WTC11 (cell line): Measurements from ENCODE around the gene TNFRSF4. TPM values are rescaled to one million over a fixed set of nuclear protein-coding genes. Genes with fewer than 3 reads are reported as not detected.

ENCODE experiments used
- ATAC-seq: fragments of 200-7000 bp; cut with Tn5 transposase; 2 replicates; pipeline ENCODE4 v1.10.0; 2021; ENCODE audit warnings: mild to moderate bottlenecking, moderate library complexity
- CTCF ChIA-PET: fragments of 300-600 bp; sonication (Branson Sonifier 250); formaldehyde crosslinking; loops from one replicate; lab custom pipeline; 2021; ENCODE audit warnings: antibody characterized with exemption; lab: Charles Lee
- POLR2A ChIA-PET: fragments of 350-600 bp; sonication (Branson Sonifier 250); formaldehyde crosslinking; loops from one replicate; lab custom pipeline; 2021; ENCODE audit warnings: antibody characterized with exemption; lab: Charles Lee
- DNase-seq: peaks from one replicate; pipeline ENCODE4 v3.0.0; 2021; ENCODE audit warnings: low spot score
- H3K27ac Mint-ChIP-seq: 2 replicates; pipeline ENCODE4 v1.8.0; 2021; ENCODE audit warnings: mixed read lengths
- H3K27me3 Mint-ChIP-seq: 2 replicates; pipeline ENCODE4 v1.8.0; 2021; ENCODE audit warnings: low read depth, mild to moderate bottlenecking, moderate library complexity, mixed read lengths
- H3K36me3 Mint-ChIP-seq: 2 replicates; pipeline ENCODE4 v1.8.0; 2021; ENCODE audit warnings: mixed read lengths
- H3K4me1 Mint-ChIP-seq: 2 replicates; pipeline ENCODE4 v1.8.0; 2022; ENCODE audit warnings: mixed read lengths
- H3K4me3 Mint-ChIP-seq: 2 replicates; pipeline ENCODE4 v1.8.0; 2021; ENCODE audit warnings: mild to moderate bottlenecking, moderate library complexity, mixed read lengths
- H3K9me3 Mint-ChIP-seq: 2 replicates; pipeline ENCODE4 v1.8.0; 2021; ENCODE audit warnings: mixed read lengths
- FOXJ3 ChIP-seq: sonication (generic); formaldehyde crosslinking; IDR thresholded peaks from 2 replicates; pipeline ENCODE4 v1.9.0; 2021; ENCODE audit warnings: missing genetic modification reagents, mild to moderate bottlenecking, borderline replicate concordance
- HMGA2 ChIP-seq: fragments of 250-450 bp; sonication (Bioruptor Pico); IDR thresholded peaks from 2 replicates; pipeline ENCODE4 v1.4.0; 2021; ENCODE audit warnings: mild to moderate bottlenecking, moderate library complexity
- KAT7 ChIP-seq: sonication (generic); formaldehyde crosslinking; IDR thresholded peaks from 2 replicates; pipeline ENCODE4 v1.8.1; 2023; ENCODE audit warnings: missing genetic modification reagents, mild to moderate bottlenecking, borderline replicate concordance
- NFATC4 ChIP-seq: fragments of 250-450 bp; sonication (Bioruptor Pico); IDR thresholded peaks from 2 replicates; pipeline ENCODE4 v1.9.0; 2021; ENCODE audit warnings: mild to moderate bottlenecking
- SMAD3 ChIP-seq: sonication (generic); formaldehyde crosslinking; IDR thresholded peaks from 2 replicates; pipeline ENCODE4 v1.8.0; 2022; ENCODE audit warnings: missing genetic modification reagents, mild to moderate bottlenecking, borderline replicate concordance
- TP53 ChIP-seq: sonication (generic); formaldehyde crosslinking; IDR thresholded peaks from 2 replicates; pipeline ENCODE4 v1.8.1; 2023; ENCODE audit warnings: mild to moderate bottlenecking, missing genetic modification reagents
- ZNF219 ChIP-seq: sonication (generic); formaldehyde crosslinking; IDR thresholded peaks from 2 replicates; pipeline ENCODE4 v1.8.0; 2023; ENCODE audit warnings: missing genetic modification reagents, mild to moderate bottlenecking, borderline replicate concordance
- ZNF671 ChIP-seq: fragments of 250-450 bp; sonication (Bioruptor Pico); IDR thresholded peaks from 2 replicates; pipeline ENCODE4 v1.8.0; 2021; ENCODE audit warnings: mild to moderate bottlenecking
- total RNA-seq: library from RNA; stranded (reverse); gene quantifications from 3 replicates; pipeline ENCODE4 v1.2.3, GENCODE V29; 2021
- TF ChIP-seq, protein P1 (sequence below): sonication (generic); formaldehyde crosslinking; IDR thresholded peaks from 2 replicates; pipeline ENCODE4 v1.8.0; 2022; ENCODE audit warnings: mild to moderate bottlenecking, missing genetic modification reagents
- TF ChIP-seq, protein P2 (sequence below): sonication (generic); formaldehyde crosslinking; IDR thresholded peaks from 2 replicates; pipeline ENCODE4 v1.8.1; 2023; ENCODE audit warnings: mild to moderate bottlenecking, moderate library complexity, missing genetic modification reagents
- TF ChIP-seq, protein P3 (sequence below): fragments of 250-450 bp; sonication (Bioruptor Pico); IDR thresholded peaks from 2 replicates; pipeline ENCODE4 v1.9.0; 2021; ENCODE audit warnings: mild to moderate bottlenecking
- TF ChIP-seq, protein P4 (sequence below): fragments of 200-600 bp; IDR thresholded peaks from 2 replicates; pipeline ENCODE4 v1.8.0; 2022; ENCODE audit warnings: antibody characterized with exemption
- TF ChIP-seq, protein P5 (sequence below): sonication (generic); formaldehyde crosslinking; IDR thresholded peaks from 2 replicates; pipeline ENCODE4 v1.8.1; 2022; ENCODE audit warnings: low read depth, mild to moderate bottlenecking, moderate library complexity, missing genetic modification reagents, borderline replicate concordance
- TF ChIP-seq, protein P6 (sequence below): sonication (generic); formaldehyde crosslinking; IDR thresholded peaks from 2 replicates; pipeline ENCODE4 v1.8.0; 2022; ENCODE audit warnings: mild to moderate bottlenecking, missing genetic modification reagents
- TF ChIP-seq, protein P7 (sequence below): sonication (generic); formaldehyde crosslinking; IDR thresholded peaks from 2 replicates; pipeline ENCODE4 v1.8.0; 2023; ENCODE audit warnings: missing genetic modification reagents, mild to moderate bottlenecking, borderline replicate concordance
- TF ChIP-seq, protein P8 (sequence below): fragments of 250-450 bp; sonication (Bioruptor Pico); IDR thresholded peaks from 2 replicates; pipeline ENCODE4 v1.9.0; 2021; ENCODE audit warnings: mild to moderate bottlenecking, borderline replicate concordance

Gene TNFRSF4
- total RNA-seq, 1 experiment from 2014 or later, result 0.33 TPM

DNA sequence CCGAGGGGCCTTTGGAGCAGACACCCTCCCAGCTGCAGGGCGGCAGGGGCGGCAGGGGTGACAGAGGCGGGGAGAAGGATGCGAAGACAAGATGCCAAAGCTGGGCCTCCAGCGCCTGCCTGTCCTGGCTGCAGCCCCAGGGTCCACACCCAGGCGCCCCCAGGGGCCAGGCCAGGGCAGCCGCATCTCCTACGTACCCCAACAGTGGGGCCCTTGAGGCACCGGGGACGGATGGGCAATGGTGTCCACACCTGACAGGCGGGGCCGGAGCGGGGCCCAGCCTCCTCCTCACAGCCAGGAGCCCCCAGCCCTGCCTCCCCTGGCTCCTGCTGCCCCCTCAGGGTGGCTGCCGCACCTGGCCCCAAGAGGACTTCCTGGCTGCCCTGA lies 25.3 kb upstream of the TNFRSF4 start (continued):
- TF ChIP-seq, protein P1, sequence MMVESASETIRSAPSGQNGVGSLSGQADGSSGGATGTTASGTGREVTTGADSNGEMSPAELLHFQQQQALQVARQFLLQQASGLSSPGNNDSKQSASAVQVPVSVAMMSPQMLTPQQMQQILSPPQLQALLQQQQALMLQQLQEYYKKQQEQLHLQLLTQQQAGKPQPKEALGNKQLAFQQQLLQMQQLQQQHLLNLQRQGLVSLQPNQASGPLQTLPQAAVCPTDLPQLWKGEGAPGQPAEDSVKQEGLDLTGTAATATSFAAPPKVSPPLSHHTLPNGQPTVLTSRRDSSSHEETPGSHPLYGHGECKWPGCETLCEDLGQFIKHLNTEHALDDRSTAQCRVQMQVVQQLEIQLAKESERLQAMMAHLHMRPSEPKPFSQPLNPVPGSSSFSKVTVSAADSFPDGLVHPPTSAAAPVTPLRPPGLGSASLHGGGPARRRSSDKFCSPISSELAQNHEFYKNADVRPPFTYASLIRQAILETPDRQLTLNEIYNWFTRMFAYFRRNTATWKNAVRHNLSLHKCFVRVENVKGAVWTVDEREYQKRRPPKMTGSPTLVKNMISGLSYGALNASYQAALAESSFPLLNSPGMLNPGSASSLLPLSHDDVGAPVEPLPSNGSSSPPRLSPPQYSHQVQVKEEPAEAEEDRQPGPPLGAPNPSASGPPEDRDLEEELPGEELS (CRISPR knock-in tag), result no peak
- TF ChIP-seq HMGA2, result no peak

DNA sequence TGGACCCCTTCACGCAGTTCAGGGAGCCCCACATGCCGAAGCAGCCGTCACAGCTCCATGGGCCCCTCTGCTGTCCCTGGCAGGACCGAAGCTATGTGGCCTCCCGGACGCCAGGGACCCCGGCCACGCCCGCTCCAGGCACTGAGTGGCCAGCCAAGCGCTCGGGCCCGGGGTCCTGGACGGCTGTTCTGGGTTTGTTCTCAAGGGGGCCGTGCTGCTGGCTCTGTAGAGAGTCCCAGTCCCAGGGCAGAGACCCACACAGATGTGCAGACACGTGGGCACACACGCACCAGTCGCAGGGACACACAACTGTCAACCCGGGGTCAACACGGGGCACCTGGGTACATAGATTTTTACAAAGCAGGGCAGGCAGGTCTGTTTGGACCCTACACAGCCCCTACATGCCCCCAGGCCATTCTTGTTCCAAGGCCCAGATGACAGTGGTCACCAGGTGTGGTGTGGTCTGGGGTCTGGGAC lies 24.8 kb upstream of the TNFRSF4 start:
- Mint-ChIP-seq H3K36me3 (peaks cover under 1% of the 10 kb centered on the region; the same call in 1 of the 2 replicates), H3K27me3 (no peaks in the 10 kb centered on the region), H3K9me3 (no peaks in the 10 kb centered on the region), H3K4me1 (no peaks in the 10 kb centered on the region), H3K4me3 (no peak overlapping the region), H3K27ac (no peak overlapping the region)
- no peak for DNase-seq
- TF ChIP-seq SMAD3 (CRISPR knock-in tag) (no peak), FOXJ3 (no peak), ZNF671 (CRISPR knock-in tag) (no peak), NFATC4 (CRISPR knock-in tag) (no peak), ZNF219 (CRISPR knock-in tag) (no peak), KAT7 (CRISPR knock-in tag) (no peak), TP53 (CRISPR knock-in tag) (no peak)
- TF ChIP-seq, protein P2, sequence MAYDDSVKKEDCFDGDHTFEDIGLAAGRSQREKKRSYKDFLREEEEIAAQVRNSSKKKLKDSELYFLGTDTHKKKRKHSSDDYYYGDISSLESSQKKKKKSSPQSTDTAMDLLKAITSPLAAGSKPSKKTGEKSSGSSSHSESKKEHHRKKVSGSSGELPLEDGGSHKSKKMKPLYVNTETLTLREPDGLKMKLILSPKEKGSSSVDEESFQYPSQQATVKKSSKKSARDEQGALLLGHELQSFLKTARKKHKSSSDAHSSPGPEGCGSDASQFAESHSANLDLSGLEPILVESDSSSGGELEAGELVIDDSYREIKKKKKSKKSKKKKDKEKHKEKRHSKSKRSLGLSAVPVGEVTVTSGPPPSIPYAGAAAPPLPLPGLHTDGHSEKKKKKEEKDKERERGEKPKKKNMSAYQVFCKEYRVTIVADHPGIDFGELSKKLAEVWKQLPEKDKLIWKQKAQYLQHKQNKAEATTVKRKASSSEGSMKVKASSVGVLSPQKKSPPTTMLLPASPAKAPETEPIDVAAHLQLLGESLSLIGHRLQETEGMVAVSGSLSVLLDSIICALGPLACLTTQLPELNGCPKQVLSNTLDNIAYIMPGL (CRISPR knock-in tag), result no peak
- TF ChIP-seq, protein P3, sequence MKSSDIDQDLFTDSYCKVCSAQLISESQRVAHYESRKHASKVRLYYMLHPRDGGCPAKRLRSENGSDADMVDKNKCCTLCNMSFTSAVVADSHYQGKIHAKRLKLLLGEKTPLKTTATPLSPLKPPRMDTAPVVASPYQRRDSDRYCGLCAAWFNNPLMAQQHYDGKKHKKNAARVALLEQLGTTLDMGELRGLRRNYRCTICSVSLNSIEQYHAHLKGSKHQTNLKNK, result no peak
- TF ChIP-seq, protein P4, sequence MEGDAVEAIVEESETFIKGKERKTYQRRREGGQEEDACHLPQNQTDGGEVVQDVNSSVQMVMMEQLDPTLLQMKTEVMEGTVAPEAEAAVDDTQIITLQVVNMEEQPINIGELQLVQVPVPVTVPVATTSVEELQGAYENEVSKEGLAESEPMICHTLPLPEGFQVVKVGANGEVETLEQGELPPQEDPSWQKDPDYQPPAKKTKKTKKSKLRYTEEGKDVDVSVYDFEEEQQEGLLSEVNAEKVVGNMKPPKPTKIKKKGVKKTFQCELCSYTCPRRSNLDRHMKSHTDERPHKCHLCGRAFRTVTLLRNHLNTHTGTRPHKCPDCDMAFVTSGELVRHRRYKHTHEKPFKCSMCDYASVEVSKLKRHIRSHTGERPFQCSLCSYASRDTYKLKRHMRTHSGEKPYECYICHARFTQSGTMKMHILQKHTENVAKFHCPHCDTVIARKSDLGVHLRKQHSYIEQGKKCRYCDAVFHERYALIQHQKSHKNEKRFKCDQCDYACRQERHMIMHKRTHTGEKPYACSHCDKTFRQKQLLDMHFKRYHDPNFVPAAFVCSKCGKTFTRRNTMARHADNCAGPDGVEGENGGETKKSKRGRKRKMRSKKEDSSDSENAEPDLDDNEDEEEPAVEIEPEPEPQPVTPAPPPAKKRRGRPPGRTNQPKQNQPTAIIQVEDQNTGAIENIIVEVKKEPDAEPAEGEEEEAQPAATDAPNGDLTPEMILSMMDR, result no peak
- TF ChIP-seq, protein P5, sequence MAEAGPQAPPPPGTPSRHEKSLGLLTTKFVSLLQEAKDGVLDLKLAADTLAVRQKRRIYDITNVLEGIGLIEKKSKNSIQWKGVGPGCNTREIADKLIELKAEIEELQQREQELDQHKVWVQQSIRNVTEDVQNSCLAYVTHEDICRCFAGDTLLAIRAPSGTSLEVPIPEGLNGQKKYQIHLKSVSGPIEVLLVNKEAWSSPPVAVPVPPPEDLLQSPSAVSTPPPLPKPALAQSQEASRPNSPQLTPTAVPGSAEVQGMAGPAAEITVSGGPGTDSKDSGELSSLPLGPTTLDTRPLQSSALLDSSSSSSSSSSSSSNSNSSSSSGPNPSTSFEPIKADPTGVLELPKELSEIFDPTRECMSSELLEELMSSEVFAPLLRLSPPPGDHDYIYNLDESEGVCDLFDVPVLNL (CRISPR knock-in tag), result no peak
- TF ChIP-seq, protein P6, sequence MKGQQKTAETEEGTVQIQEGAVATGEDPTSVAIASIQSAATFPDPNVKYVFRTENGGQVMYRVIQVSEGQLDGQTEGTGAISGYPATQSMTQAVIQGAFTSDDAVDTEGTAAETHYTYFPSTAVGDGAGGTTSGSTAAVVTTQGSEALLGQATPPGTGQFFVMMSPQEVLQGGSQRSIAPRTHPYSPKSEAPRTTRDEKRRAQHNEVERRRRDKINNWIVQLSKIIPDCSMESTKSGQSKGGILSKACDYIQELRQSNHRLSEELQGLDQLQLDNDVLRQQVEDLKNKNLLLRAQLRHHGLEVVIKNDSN (CRISPR knock-in tag), result no peak
- TF ChIP-seq, protein P7, sequence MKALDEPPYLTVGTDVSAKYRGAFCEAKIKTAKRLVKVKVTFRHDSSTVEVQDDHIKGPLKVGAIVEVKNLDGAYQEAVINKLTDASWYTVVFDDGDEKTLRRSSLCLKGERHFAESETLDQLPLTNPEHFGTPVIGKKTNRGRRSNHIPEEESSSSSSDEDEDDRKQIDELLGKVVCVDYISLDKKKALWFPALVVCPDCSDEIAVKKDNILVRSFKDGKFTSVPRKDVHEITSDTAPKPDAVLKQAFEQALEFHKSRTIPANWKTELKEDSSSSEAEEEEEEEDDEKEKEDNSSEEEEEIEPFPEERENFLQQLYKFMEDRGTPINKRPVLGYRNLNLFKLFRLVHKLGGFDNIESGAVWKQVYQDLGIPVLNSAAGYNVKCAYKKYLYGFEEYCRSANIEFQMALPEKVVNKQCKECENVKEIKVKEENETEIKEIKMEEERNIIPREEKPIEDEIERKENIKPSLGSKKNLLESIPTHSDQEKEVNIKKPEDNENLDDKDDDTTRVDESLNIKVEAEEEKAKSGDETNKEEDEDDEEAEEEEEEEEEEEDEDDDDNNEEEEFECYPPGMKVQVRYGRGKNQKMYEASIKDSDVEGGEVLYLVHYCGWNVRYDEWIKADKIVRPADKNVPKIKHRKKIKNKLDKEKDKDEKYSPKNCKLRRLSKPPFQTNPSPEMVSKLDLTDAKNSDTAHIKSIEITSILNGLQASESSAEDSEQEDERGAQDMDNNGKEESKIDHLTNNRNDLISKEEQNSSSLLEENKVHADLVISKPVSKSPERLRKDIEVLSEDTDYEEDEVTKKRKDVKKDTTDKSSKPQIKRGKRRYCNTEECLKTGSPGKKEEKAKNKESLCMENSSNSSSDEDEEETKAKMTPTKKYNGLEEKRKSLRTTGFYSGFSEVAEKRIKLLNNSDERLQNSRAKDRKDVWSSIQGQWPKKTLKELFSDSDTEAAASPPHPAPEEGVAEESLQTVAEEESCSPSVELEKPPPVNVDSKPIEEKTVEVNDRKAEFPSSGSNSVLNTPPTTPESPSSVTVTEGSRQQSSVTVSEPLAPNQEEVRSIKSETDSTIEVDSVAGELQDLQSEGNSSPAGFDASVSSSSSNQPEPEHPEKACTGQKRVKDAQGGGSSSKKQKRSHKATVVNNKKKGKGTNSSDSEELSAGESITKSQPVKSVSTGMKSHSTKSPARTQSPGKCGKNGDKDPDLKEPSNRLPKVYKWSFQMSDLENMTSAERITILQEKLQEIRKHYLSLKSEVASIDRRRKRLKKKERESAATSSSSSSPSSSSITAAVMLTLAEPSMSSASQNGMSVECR (CRISPR knock-in tag), result no peak
- TF ChIP-seq, protein P8, sequence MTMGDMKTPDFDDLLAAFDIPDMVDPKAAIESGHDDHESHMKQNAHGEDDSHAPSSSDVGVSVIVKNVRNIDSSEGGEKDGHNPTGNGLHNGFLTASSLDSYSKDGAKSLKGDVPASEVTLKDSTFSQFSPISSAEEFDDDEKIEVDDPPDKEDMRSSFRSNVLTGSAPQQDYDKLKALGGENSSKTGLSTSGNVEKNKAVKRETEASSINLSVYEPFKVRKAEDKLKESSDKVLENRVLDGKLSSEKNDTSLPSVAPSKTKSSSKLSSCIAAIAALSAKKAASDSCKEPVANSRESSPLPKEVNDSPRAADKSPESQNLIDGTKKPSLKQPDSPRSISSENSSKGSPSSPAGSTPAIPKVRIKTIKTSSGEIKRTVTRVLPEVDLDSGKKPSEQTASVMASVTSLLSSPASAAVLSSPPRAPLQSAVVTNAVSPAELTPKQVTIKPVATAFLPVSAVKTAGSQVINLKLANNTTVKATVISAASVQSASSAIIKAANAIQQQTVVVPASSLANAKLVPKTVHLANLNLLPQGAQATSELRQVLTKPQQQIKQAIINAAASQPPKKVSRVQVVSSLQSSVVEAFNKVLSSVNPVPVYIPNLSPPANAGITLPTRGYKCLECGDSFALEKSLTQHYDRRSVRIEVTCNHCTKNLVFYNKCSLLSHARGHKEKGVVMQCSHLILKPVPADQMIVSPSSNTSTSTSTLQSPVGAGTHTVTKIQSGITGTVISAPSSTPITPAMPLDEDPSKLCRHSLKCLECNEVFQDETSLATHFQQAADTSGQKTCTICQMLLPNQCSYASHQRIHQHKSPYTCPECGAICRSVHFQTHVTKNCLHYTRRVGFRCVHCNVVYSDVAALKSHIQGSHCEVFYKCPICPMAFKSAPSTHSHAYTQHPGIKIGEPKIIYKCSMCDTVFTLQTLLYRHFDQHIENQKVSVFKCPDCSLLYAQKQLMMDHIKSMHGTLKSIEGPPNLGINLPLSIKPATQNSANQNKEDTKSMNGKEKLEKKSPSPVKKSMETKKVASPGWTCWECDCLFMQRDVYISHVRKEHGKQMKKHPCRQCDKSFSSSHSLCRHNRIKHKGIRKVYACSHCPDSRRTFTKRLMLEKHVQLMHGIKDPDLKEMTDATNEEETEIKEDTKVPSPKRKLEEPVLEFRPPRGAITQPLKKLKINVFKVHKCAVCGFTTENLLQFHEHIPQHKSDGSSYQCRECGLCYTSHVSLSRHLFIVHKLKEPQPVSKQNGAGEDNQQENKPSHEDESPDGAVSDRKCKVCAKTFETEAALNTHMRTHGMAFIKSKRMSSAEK (CRISPR knock-in tag), result no peak
- no peak for ATAC-seq
- CTCF ChIA-PET, result interaction anchor here (0.9 to 1.4 kb wide), 4 partner anchors 53 to 175 kb away, joined by 3 to 4 read pairs (median 4); partner anchors contain the start of gene TTLL10
- POLR2A ChIA-PET, result interaction anchor here (0.8 kb wide), 1 partner anchor 18 kb away, joined by 3 read pairs; no protein-coding TSS in a partner anchor
